ENCODE measurements around the gene FRRS1.

GRCh38 chr1:99782920-99783319 is 16.5 kb upstream of the FRRS1 start:
- no peak for TF ChIP-seq CTCF (IDR thresholded peaks at IDR 0.05)
- TF ChIP-seq POLR2A (IDR thresholded peaks at IDR 0.05), result no peak
